GM19328 (cell line): ENCODE measurements around the gene TUBB8B.
"Not testable (repeated sequence)": the region's sequence is repeated elsewhere in the genome, so short reads cannot be mapped to it uniquely, and the experiment has no call there.

Experiments
- ATAC-seq: cut with Tn5 transposase; IDR thresholded peaks from one replicate; pipeline ENCODE4 v1.9.1; 2021; ENCODE audit warnings: mild to moderate bottlenecking, moderate library complexity; ENCODE audit not compliant: unreplicated experiment

Gene TUBB8B

GRCh38 chr18:13177-13576 is 36.2 kb downstream of the TUBB8B start:
- ATAC-seq: not testable (repeated sequence)

GRCh38 chr18:12773-13172 is 36.6 kb downstream of the TUBB8B start:
- not testable (repeated sequence) for ATAC-seq

- ATAC-seq: not testable (repeated sequence)
Observed at GRCh38 chr18:11383-12274, 37.8 kb downstream of the TUBB8B start.

- ATAC-seq: not testable (repeated sequence)
Observed at GRCh38 chr18:10624-11184, 38.7 kb downstream of the TUBB8B start.

GRCh38 chr18:9937-10336 is 39.5 kb downstream of the TUBB8B start:
- ATAC-seq: not testable (repeated sequence)
